ENCODE results near the gene BEND5.

The BEND5 gene

GRCh38 chr1:48720929-48721328 is 55.8 kb downstream of the BEND5 start:
- no peak for DNase-seq (ENCODE audit: low spot score)

GRCh38 chr1:48718705-48719104 is 58.0 kb downstream of the BEND5 start:
- DNase-seq (ENCODE audit: low spot score), result no peak

- DNase-seq (ENCODE audit: low spot score), result no peak
These were observed 58.5 kb downstream of the BEND5 start for GRCh38 chr1:48718116-48718630.

- no peak for DNase-seq (ENCODE audit: low spot score)
These were observed 59.6 kb downstream of the BEND5 start for GRCh38 chr1:48717082-48717481.

GRCh38 chr1:48715921-48716320 is 60.8 kb downstream of the BEND5 start:
- DNase-seq (ENCODE audit: low spot score), result no peak

GRCh38 chr1:48710915-48711314 is 65.8 kb downstream of the BEND5 start:
- no peak for DNase-seq (ENCODE audit: low spot score)

GRCh38 chr1:48710318-48710717 is 66.4 kb downstream of the BEND5 start:
- no peak for DNase-seq (ENCODE audit: low spot score)

- DNase-seq (ENCODE audit: low spot score), result no peak
These were observed 72.0 kb downstream of the BEND5 start for GRCh38 chr1:48704736-48705135.

GRCh38 chr1:48701445-48701844 is 75.2 kb downstream of the BEND5 start:
- DNase-seq (ENCODE audit: low spot score), result no peak

GRCh38 chr1:48697066-48697707 is 79.5 kb downstream of the BEND5 start:
- peak; percentile 38 for DNase-seq (ENCODE audit: low spot score)

GRCh38 chr1:48695161-48695560 is 81.5 kb downstream of the BEND5 start:
- DNase-seq (ENCODE audit: low spot score), result no peak

- DNase-seq (ENCODE audit: low spot score), result no peak
These were observed 82.9 kb downstream of the BEND5 start for GRCh38 chr1:48693674-48694320.

GRCh38 chr1:48693180-48693579 is 83.5 kb downstream of the BEND5 start:
- DNase-seq (ENCODE audit: low spot score), result no peak

GRCh38 chr1:48692235-48692634 is 84.5 kb downstream of the BEND5 start:
- DNase-seq (ENCODE audit: low spot score), result no peak

- no peak for DNase-seq (ENCODE audit: low spot score)
These were observed 85.2 kb downstream of the BEND5 start for GRCh38 chr1:48691429-48692001.

GRCh38 chr1:48688102-48688760 is 88.5 kb downstream of the BEND5 start:
- DNase-seq (ENCODE audit: low spot score), result peak; percentile 23

- no peak for DNase-seq (ENCODE audit: low spot score)
These were observed 89.2 kb downstream of the BEND5 start for GRCh38 chr1:48687282-48688045.

GRCh38 chr1:48686159-48686558 is 90.5 kb downstream of the BEND5 start:
- no peak for DNase-seq (ENCODE audit: low spot score)

GRCh38 chr1:48684381-48684780 is 92.3 kb downstream of the BEND5 start:
- no peak for DNase-seq (ENCODE audit: low spot score)

GRCh38 chr1:48683839-48684238 is 92.9 kb downstream of the BEND5 start:
- no peak for DNase-seq (ENCODE audit: low spot score)

GRCh38 chr1:48681476-48682305 is 95.0 kb downstream of the BEND5 start:
- no peak for DNase-seq (ENCODE audit: low spot score)
